Measurements from ENCODE around the gene BRK1. TPM values are rescaled to one million over a fixed set of nuclear protein-coding genes. Genes with fewer than 3 reads are reported as not detected.

The BRK1 gene
- total and polyA plus RNA-seq, 2 experiments from 2014 or later: 83.0 to 278 TPM

- Histone ChIP-seq H3K4me3 (no peak overlapping the region), H3K27me3 (no peaks in the 10 kb centered on the region), H3K27ac (no peak overlapping the region), H3K36me3 (peaks cover 22% of the 10 kb centered on the region), H3K4me1 (ENCODE audit: low read depth) (no peaks in the 10 kb centered on the region), H3K9me3 (ENCODE audit: low read depth) (no peaks in the 10 kb centered on the region)
- TF ChIP-seq CTCF (IDR thresholded peaks at IDR 0.05; ENCODE audit: low read depth, low read length): no peak
- no peak for DNase-seq (ENCODE audit: low read depth in 1 of 2, low spot score in 1 of 2)
Observed at GRCh38 chr3:10149226-10149625, 33.8 kb downstream of the BRK1 start.

GRCh38 chr3:10150987-10151386, 35.5 kb downstream of the BRK1 start:
- Histone ChIP-seq H3K4me1 (ENCODE audit: low read depth) (no peaks in the 10 kb centered on the region), H3K4me3 (no peak overlapping the region), H3K27me3 (no peaks in the 10 kb centered on the region), H3K9me3 (ENCODE audit: low read depth) (no peaks in the 10 kb centered on the region), H3K36me3 (peaks cover 22% of the 10 kb centered on the region), H3K27ac (no peak overlapping the region)
- TF ChIP-seq CTCF (IDR thresholded peaks at IDR 0.05; ENCODE audit: low read depth, low read length): no peak
- no peak for DNase-seq (ENCODE audit: low read depth in 1 of 2, low spot score in 1 of 2)

- Histone ChIP-seq H3K4me3 (no peak overlapping the region), H3K27ac (no peak overlapping the region), H3K36me3 (peaks cover 17% of the 10 kb centered on the region), H3K27me3 (no peaks in the 10 kb centered on the region), H3K9me3 (ENCODE audit: low read depth) (no peaks in the 10 kb centered on the region), H3K4me1 (ENCODE audit: low read depth) (no peaks in the 10 kb centered on the region)
- TF ChIP-seq CTCF (IDR thresholded peaks at IDR 0.05; ENCODE audit: low read depth, low read length): no peak
- DNase-seq (ENCODE audit: low read depth in 1 of 2, low spot score in 1 of 2): no peak
Observed at GRCh38 chr3:10154335-10155122, 39.1 kb downstream of the BRK1 start.

- peaks cover 12% of the 10 kb centered on the region for H3K36me3 ChIP-seq
- H3K4me3 ChIP-seq: no peak overlapping the region
- H3K27me3 ChIP-seq: no peaks in the 10 kb centered on the region
- no peaks in the 10 kb centered on the region for H3K9me3 ChIP-seq (ENCODE audit: low read depth)
- H3K4me1 ChIP-seq (ENCODE audit: low read depth): no peaks in the 10 kb centered on the region
- no peak for DNase-seq (ENCODE audit: low read depth in 1 of 2, low spot score in 1 of 2)
- no peak for TF ChIP-seq CTCF (IDR thresholded peaks at IDR 0.05; ENCODE audit: low read depth, low read length)
- H3K27ac ChIP-seq: no peak overlapping the region
Observed at GRCh38 chr3:10155123-10155472, 39.6 kb downstream of the BRK1 start.

GRCh38 chr3:10155658-10156057, 40.2 kb downstream of the BRK1 start:
- Histone ChIP-seq H3K36me3 (peaks cover 6% of the 10 kb centered on the region), H3K27me3 (no peaks in the 10 kb centered on the region), H3K9me3 (ENCODE audit: low read depth) (no peaks in the 10 kb centered on the region), H3K27ac (no peak overlapping the region), H3K4me1 (ENCODE audit: low read depth) (no peaks in the 10 kb centered on the region), H3K4me3 (no peak overlapping the region)
- DNase-seq (ENCODE audit: low read depth in 1 of 2, low spot score in 1 of 2): no peak
- no peak for TF ChIP-seq CTCF (IDR thresholded peaks at IDR 0.05; ENCODE audit: low read depth, low read length)

All from cardiac muscle cell (in vitro differentiated cells and primary cell).